Stimulated activated CD8-positive, alpha-beta memory T cell treated with anti-CD3 and anti-CD28 coated beads, Interleukin-7, amount 100 ng/mL, for 48 hours (primary cell): ENCODE data around the gene CDKAL1.

Experiments
- DNase-seq, 2 donors: peaks; one replicate each; pipeline ENCODE4 v3.0.0-alpha.2; 2020; ENCODE audit warnings: low read depth in 1 of 2; ENCODE audit errors: extremely low read depth in 1 of 2

CDKAL1 gene

DNA sequence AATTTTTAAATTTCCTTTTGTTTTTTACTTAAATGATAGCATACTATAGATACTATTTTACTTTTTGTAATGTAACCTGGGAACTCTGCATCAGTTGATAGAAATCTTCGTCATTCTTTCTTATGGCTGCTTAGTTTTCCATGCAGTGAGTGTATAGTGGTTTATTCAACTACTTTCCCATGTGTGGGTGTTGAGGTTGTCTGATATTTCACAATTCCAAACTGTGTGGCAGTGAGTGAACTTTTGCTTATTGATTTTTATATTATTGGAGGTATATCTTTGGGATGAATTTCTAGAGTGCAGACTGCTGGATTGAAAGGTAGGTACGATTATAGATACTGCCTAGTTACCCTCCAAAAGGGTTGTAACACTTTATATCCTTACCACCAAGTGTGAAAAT lies 136.5 kb downstream of the CDKAL1 start:
- DNase-seq: no peak

DNA sequence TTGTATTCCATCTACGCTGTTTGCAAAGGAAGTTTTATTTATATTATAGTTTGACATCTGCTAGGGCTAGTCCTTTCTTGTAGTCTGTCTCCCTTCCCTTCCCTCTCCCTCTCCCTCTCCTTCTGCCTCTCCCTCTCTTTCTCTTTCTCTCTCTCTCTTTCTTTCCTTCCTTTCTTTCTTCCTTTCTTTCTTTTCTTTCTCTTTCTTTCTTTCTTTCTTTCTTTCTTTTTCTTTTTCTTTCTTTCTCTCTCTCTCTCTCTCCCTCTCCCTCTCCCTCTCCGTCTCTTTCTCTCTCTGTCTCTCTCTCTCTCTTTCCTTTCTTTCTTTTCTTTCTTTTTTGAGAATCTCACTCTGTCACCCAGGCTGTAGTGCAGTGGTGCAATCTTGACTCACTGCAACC lies 137.8 kb downstream of the CDKAL1 start:
- DNase-seq: no peak

DNA sequence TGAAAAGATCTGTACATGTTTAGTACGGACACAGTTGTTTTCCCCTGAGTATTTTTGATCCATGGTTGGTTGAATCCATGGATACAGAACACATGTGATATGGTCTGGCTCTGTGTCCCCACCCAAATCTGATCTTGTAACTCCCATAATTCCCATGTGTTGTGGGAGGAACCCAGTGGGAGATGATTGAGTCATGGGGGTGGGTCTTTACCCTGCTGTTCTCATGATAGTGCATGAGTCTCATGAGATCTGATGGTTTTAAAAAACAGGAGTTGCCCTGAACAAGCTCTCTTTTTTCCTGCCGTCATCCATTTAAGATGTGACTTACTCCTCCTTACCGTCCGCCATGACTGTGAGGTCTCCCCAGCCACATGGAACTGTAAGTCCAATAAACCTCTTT lies 139.2 kb downstream of the CDKAL1 start:
- no peak for DNase-seq

DNA sequence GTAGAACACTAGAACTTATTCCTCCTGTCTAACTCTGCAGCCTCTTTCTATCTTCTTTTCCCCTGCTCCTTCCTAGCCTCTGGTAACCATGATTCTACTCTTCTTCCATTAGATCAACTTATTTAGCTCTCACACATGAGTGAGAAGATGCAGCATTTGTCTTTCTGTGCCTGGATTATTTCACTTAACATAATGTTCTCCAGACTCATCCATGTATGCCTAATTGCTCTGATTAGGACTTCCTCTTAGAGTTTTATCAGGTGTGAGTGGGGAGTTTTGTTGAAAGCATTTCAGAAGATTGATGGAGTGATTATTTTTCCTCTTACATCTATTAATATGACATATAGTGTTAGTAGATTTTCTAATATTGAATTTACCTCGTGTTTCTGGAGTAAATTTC lies 140.4 kb downstream of the CDKAL1 start:
- DNase-seq: no peak

GRCh38 chr6:20678831-20679352 lies 144.6 kb downstream of the CDKAL1 start:
- no peak for DNase-seq

DNA sequence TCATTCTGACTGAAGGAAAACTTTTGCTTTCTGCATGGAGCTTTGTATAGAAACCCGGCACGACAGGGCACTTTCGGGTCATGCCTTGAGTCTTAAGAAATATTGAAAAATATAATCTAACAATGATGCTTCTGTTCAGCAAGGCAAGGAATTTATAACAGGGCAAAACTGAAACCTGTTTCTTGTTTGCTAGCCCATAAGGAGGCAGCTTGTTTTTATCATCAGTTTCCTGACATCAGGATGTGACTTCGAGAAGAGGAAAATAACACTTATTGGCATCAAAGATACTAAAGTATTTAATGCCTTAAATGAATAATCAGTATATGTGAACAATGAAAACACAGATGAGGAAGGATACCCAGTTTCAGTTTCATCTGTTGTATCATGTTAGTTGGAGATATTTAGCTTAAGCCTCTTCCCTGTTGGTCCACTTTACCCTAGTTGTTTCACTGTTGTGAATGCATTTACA lies 146.5 kb downstream of the CDKAL1 start:
- DNase-seq: no peak

DNA sequence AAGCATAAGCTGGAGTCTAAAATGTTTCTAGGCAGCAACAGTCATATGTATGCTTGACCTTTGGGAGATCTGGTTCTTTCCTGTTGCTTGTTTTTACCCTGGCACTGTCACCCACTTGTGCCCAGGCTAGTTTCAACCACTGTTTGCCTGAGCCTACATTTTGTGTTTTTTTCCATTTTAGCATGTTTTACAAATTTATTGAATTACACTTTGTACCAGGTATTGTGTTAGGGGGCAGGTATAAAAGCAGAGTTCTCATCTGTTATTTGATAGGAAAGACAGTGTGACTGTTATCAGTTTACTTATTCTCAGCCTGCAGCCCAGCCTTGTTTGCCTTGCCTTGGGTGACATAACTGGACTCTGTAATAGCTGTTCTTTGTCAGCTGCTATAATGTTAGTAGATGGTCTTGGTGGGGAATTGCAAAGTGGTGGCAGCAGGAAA lies 147.0 kb downstream of the CDKAL1 start:
- DNase-seq: no peak

GRCh38 chr6:20684474-20684873 lies 150.2 kb downstream of the CDKAL1 start:
- no peak for DNase-seq

DNA sequence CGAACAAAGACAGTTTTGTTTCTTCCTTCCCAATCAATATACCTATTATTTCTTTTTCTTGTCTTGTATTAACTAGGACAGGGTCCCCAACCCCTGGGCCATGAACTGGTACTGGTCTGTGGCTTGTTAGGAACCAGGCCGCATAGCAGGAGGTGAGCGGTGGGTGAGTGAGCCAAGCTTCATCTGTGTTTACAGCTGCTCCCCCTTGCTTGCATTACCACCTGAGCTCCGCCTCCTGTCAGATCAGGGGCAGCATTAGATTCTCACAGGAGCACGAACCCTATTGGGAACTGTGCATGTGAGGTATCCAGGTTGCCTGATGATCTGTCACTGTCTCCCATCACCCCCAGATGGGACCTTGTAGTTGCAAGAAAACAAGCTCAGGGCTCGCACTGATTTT lies 151.9 kb downstream of the CDKAL1 start:
- no peak for DNase-seq

GRCh38 chr6:20687494-20687893 lies 153.2 kb downstream of the CDKAL1 start:
- DNase-seq: no peak

- no peak for DNase-seq
Measured at GRCh38 chr6:20688710-20689500, 154.6 kb downstream of the CDKAL1 start.

DNA sequence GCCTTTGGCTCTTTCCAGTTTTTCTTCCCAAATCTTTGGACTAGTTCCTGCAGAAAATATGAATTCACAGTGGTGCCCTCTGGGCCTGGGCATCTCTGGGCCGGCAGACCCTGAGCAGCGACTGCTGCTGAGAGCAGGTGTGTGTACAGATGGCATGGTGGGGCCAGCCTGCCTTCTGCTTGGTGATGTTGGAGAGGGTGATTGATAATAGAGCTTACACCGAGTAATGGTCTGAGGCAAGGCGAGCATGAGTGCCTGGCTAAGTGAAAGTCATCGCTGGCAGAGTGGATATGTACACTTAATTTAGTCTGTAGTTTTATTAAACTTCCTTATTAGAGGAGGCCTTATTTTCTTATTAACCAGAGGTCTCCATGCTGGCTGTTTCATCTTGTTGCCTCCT lies 156.9 kb downstream of the CDKAL1 start:
- DNase-seq: no peak

DNA sequence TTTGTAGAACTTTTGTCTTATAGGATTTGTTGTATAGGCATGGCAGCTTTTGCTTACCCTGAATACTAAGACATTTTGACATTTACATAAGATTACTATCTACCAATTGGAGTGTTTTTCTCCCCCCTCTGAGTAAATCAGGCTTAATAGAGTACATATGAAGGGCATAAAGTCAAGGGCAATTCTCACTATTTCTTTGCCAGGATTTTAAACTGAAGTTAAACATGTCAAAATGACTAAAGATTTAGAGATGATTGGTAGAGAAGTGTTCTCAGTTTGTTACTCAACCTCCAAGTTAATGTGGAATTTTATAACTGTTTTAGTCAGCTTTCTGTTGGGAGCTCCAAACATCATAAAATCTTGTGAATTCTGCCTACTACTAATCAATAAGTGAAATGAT lies 157.8 kb downstream of the CDKAL1 start:
- DNase-seq: no peak

- DNase-seq: no peak
Measured at GRCh38 chr6:20693466-20694063, 159.3 kb downstream of the CDKAL1 start.

DNA sequence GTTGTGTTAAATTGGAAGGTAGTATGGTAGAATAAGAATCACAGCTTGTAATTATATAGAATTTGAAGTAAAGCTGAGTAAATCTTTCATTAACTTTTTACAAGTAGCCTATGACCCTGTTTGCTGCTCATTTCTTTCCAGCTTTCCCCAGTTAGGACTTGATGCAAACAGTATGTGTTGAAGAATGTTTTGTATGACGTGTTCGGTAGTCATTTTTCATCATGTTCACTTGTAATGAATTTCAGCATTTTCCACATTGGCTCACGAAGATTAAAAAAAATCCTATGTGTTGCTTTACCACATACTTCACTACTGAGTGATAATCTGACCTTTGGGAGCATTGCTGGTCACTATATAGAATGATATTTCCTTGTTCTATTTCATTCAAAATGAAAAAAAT lies 162.4 kb downstream of the CDKAL1 start:
- no peak for DNase-seq

DNA sequence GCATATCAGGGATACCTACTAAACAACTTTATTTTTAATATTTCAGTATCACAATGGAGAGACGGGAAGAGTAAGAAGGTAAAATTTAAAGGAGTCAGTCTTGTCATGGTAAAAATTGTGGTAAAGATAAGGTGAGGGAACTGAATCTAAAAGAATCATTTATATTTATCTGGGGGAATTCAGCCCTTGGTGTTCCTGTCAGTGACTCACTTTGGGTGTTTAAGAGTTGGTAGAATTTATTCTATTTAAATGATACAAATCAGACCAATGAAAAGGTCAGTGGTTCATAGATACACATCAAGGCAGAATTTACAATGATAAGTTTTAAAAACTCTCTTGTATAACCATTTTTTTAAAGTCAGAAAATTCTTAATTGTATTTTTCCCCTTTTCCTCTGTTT lies 164.4 kb downstream of the CDKAL1 start:
- DNase-seq: no peak

DNA sequence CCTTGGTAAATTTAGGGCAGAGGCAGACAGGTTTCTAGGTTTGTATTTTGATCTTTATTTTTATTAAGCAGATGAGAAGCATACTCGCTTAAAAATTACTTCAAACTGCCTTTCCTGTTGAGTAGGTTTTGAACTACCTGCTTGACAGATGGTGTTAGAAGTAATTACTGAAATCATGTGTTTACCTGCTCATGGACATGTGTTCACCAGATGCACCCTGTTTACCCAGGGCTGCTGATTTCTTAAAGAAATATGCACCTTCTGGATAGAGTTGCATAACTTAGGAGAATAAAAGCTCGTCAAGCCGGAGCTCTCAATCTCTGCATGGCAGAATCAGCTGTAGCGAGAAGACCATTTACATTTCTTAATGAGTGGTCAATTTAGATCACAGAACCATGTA lies 165.1 kb downstream of the CDKAL1 start:
- DNase-seq: no peak

DNA sequence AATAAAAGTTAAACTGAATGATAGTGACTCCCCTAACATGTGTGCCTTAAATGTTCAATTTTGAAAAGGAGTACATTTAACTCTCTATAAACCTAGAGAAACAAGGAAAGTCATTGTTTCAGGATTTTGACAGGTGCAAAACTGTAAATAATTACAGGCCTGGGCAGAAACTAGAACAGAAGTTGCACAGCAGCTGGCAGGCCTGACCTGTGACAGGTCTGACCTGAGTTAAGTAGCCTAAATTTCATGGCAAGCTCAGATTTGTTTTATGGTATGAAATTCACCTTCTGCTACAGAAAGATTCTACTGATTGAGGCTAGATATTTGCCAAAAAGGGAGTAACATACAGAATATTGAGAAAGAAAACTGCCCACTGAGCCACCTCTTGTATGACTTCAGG lies 166.1 kb downstream of the CDKAL1 start:
- DNase-seq: no peak

DNA sequence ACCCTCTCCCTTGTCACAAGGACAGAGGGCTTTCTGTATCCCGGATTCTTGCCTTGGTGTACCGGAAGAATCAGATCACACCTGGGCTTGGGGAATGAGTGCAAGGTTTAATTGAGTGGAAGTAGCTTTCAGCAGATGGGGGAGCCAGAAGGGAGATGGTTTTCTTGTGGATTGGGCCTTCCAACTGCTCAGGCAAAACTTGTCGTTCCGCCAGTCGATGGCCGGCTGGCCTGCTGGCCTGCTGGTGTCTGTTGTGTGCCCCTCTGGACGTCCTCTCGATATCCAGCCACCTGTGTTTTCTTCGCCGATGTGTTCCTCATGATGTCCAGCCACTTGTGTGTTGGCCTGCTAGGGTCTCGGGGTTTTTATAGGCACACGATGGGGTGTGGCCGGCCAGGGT lies 168.1 kb downstream of the CDKAL1 start:
- no peak for DNase-seq

DNA sequence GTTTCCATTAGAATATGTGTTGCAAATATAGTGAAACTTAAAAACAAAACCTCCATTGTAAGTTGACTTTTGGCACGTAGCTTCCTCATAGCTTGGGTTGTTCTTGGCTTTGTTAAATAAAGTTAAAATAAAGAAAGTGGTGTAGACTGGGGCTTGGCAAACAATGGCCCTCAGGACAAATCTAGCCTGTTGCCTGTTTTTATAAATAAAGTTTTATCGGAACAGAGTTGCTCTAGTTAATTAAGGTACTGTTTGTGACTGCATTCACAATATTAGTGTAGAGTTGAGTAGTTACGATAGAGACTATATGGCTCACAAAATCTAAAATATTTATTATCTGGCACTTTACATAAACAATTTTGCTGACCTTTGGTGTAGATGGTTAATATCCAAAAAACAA lies 168.8 kb downstream of the CDKAL1 start:
- DNase-seq: no peak

GRCh38 chr6:20704325-20705025 lies 170.2 kb downstream of the CDKAL1 start:
- no peak for DNase-seq

DNA sequence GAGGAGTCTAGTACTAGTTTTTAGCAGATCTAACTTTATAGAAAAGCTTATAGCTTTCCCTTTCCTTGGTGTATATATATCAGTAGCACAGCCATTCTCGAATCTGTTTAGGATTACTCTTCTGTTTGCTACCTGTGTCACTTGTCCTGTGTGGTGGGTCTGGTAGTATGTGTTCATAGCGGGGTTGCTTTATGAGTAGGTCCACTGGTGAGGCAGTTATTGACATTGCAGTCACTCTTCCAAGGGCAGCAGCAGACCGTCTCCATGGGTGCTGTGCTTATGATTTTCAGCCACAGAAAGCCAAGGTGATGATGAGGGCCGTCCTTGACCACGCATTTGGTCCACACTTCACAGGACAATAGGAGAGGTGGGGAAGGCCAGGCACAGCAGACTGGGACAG lies 171.5 kb downstream of the CDKAL1 start:
- DNase-seq: no peak
